ENCODE measurements around the gene CZIB. TPM values are rescaled to one million over a fixed set of nuclear protein-coding genes. Genes with fewer than 3 reads are reported as not detected.

CZIB gene
- total RNA-seq, 4 donors from 2014 or later, result 56.5 to 72.5 (median 69.5) TPM

- intact Hi-C loops (cut with DNase I), result no loop called here
Observed at GRCh38 chr1:53220962-53221286, 490 bp upstream of the CZIB start.

GRCh38 chr1:53219711-53220110 is 723 bp downstream of the CZIB start:
- Histone ChIP-seq H3K36me3 (peaks cover 8 to 41% (median 36%) of the 10 kb centered on the region in 4 donors), H3K27me3 (no peaks in the 10 kb centered on the region), H3K27ac (replicated peaks in 1 of 4) (peak overlapping the region; percentile 93 to 98 (median 98)), H3K9me3 (no peaks in the 10 kb centered on the region), H3K4me1 (peaks cover 15 to 28% (median 19%) of the 10 kb centered on the region in 4 donors), H3K4me3 (peak overlapping the region; percentile 71 to 98 (median 84))
- intact Hi-C loops (cut with DNase I), result no loop called here
- DNase-seq (ENCODE audit: extremely low spot score), result no peak
- no peak for TF ChIP-seq POLR2A (IDR thresholded peaks at IDR 0.05; ENCODE audit: low read depth)
- TF ChIP-seq, protein P1, sequence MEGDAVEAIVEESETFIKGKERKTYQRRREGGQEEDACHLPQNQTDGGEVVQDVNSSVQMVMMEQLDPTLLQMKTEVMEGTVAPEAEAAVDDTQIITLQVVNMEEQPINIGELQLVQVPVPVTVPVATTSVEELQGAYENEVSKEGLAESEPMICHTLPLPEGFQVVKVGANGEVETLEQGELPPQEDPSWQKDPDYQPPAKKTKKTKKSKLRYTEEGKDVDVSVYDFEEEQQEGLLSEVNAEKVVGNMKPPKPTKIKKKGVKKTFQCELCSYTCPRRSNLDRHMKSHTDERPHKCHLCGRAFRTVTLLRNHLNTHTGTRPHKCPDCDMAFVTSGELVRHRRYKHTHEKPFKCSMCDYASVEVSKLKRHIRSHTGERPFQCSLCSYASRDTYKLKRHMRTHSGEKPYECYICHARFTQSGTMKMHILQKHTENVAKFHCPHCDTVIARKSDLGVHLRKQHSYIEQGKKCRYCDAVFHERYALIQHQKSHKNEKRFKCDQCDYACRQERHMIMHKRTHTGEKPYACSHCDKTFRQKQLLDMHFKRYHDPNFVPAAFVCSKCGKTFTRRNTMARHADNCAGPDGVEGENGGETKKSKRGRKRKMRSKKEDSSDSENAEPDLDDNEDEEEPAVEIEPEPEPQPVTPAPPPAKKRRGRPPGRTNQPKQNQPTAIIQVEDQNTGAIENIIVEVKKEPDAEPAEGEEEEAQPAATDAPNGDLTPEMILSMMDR (IDR thresholded peaks at IDR 0.05), result no peak
- no peak for TF ChIP-seq EP300 (IDR thresholded peaks at IDR 0.05)
- TF ChIP-seq POLR2AphosphoS5 (IDR thresholded peaks at IDR 0.05), result no peak
- 26% methylated on average over 8 of the region's 8 CpGs for WGBS

More at GRCh38 chr1:53220962-53221286, 490 bp upstream of the CZIB start:
- H3K4me1 ChIP-seq, result peaks cover 15 to 28% (median 19%) of the 10 kb centered on the region in 4 donors
- peak overlapping the region; percentile 93 to 98 (median 98) for H3K27ac ChIP-seq (replicated peaks in 1 of 4)
- H3K9me3 ChIP-seq, result no peaks in the 10 kb centered on the region
- no peak for DNase-seq (ENCODE audit: extremely low spot score)
- H3K27me3 ChIP-seq, result no peaks in the 10 kb centered on the region
- H3K36me3 ChIP-seq, result peaks cover under 1 to 33% (median 25%) of the 10 kb centered on the region in 4 donors
- peak overlapping the region; percentile 71 to 98 (median 84) for H3K4me3 ChIP-seq
- WGBS, result 37% methylated on average over 3 of the region's 3 CpGs
- TF ChIP-seq EP300 (IDR thresholded peaks at IDR 0.05) (no peak), POLR2AphosphoS5 (IDR thresholded peaks at IDR 0.05) (no peak), POLR2A (IDR thresholded peaks at IDR 0.05; ENCODE audit: low read depth) (no peak)
- TF ChIP-seq, protein P1 (IDR thresholded peaks at IDR 0.05), result no peak

GRCh38 chr1:53218201-53218600 is 2.2 kb downstream of the CZIB start:
- no peaks in the 10 kb centered on the region for H3K27me3 ChIP-seq
- no peak overlapping the region for H3K4me3 ChIP-seq
- H3K27ac ChIP-seq (replicated peaks in 1 of 4), result no peak overlapping the region
- DNase-seq (ENCODE audit: extremely low spot score), result no peak
- TF ChIP-seq EP300 (IDR thresholded peaks at IDR 0.05) (no peak), POLR2AphosphoS5 (IDR thresholded peaks at IDR 0.05) (no peak)
- WGBS, result 86% methylated on average over 7 of the region's 7 CpGs
- intact Hi-C loops (cut with DNase I), result no loop called here
- H3K9me3 ChIP-seq, result no peaks in the 10 kb centered on the region
- H3K36me3 ChIP-seq, result peaks cover 22 to 56% (median 51%) of the 10 kb centered on the region in 4 donors
- H3K4me1 ChIP-seq, result peaks cover 15 to 28% (median 19%) of the 10 kb centered on the region in 4 donors

DNA sequence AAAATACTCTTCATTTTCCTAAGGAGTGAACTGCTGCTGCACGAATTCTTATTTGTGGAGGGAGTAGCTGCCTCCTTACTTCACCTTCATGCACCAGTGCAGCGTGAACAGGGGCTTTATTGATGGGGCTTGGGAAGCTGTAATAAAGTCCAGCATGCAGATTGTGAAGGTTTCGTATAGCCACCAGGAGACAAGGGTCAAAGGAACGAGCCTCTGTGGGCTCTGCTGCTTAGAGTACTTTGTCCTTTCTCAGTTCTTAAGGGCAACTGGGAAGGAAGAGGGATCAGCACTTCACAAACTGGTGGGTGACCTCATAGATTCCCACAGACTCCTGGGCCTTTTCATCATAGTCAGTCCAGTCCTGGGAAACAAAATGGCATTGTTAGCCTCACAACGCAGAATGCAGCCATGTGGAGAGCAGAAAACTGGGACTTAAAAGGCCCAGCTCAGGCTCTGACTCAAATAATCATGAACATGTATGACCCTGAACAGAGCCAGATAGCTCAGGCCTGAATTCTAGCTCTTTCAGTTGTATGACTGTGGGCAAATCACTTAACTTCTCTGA is 6.0 kb downstream of the CZIB start:
- TF ChIP-seq POLR2A (IDR thresholded peaks at IDR 0.05; ENCODE audit: low read depth) (no peak), EP300 (IDR thresholded peaks at IDR 0.05) (no peak), POLR2AphosphoS5 (IDR thresholded peaks at IDR 0.05) (no peak)
- TF ChIP-seq, protein P1 (IDR thresholded peaks at IDR 0.05), result no peak
- H3K4me3 ChIP-seq, result no peak overlapping the region
- peaks cover 45 to 94% (median 87%) of the 10 kb centered on the region in 4 donors for H3K36me3 ChIP-seq
- no peak overlapping the region for H3K27ac ChIP-seq (replicated peaks in 1 of 4)
- intact Hi-C loops (cut with DNase I), result no loop called here
- H3K4me1 ChIP-seq, result peaks cover 3 to 14% (median 8%) of the 10 kb centered on the region in 4 donors
- H3K9me3 ChIP-seq, result no peaks in the 10 kb centered on the region
- no peak for DNase-seq (ENCODE audit: extremely low spot score)
- no peaks in the 10 kb centered on the region for H3K27me3 ChIP-seq
- WGBS, result 78% methylated on average over 5 of the region's 5 CpGs

- Histone ChIP-seq H3K27ac (replicated peaks in 1 of 4) (no peak overlapping the region), H3K4me3 (no peak overlapping the region), H3K4me1 (no peaks in the 10 kb centered on the region), H3K36me3 (peaks cover 50 to 100% (median 90%) of the 10 kb centered on the region in 4 donors), H3K9me3 (peaks cover 0 to 4% (median 0%) of the 10 kb centered on the region in 4 donors), H3K27me3 (no peaks in the 10 kb centered on the region)
- WGBS, result 94% methylated on average over 11 of the region's 11 CpGs
- TF ChIP-seq, protein P1 (IDR thresholded peaks at IDR 0.05), result no peak
- TF ChIP-seq POLR2AphosphoS5 (IDR thresholded peaks at IDR 0.05), result no peak
- TF ChIP-seq POLR2A (IDR thresholded peaks at IDR 0.05; ENCODE audit: low read depth), result no peak
- no peak for TF ChIP-seq EP300 (IDR thresholded peaks at IDR 0.05)
- intact Hi-C loops (cut with DNase I), result no loop called here
- DNase-seq (ENCODE audit: extremely low spot score), result no peak
Observed at GRCh38 chr1:53210954-53211353, 9.5 kb downstream of the CZIB start.
